ENCODE data around the gene PRKCH.

GRCh38 chr14:61300754-61301153 is 20.6 kb upstream of the PRKCH start:
- TF ChIP-seq, protein P1, sequence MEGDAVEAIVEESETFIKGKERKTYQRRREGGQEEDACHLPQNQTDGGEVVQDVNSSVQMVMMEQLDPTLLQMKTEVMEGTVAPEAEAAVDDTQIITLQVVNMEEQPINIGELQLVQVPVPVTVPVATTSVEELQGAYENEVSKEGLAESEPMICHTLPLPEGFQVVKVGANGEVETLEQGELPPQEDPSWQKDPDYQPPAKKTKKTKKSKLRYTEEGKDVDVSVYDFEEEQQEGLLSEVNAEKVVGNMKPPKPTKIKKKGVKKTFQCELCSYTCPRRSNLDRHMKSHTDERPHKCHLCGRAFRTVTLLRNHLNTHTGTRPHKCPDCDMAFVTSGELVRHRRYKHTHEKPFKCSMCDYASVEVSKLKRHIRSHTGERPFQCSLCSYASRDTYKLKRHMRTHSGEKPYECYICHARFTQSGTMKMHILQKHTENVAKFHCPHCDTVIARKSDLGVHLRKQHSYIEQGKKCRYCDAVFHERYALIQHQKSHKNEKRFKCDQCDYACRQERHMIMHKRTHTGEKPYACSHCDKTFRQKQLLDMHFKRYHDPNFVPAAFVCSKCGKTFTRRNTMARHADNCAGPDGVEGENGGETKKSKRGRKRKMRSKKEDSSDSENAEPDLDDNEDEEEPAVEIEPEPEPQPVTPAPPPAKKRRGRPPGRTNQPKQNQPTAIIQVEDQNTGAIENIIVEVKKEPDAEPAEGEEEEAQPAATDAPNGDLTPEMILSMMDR (IDR thresholded peaks at IDR 0.05), result no peak
- TF ChIP-seq POLR2A (IDR thresholded peaks at IDR 0.05), result no peak
